Measurements from ENCODE around the gene PAOX.
"Not testable (repeated sequence)": the region's sequence is repeated elsewhere in the genome, so short reads cannot be mapped to it uniquely, and the experiment has no call there.

GRCh38 chr10:133424102-133424501 is 45.0 kb downstream of the PAOX start:
- not testable (repeated sequence) for TF ChIP-seq CTCF, POLR2A (IDR thresholded peaks at IDR 0.05)
